Colonic mucosa (tissue), 4 donors: ENCODE results near the gene DENND2C. TPM values are rescaled to one million over a fixed set of nuclear protein-coding genes. Genes with fewer than 3 reads are reported as not detected.

Experiments used
- DNase-seq: peaks from one replicate; pipeline ENCODE4 v3.0.0-alpha.2; 2020
- H3K27ac ChIP-seq: fragments of 200-600 bp; one replicate; pipeline ENCODE4 v1.8.0; 2021
- H3K27me3 ChIP-seq: fragments of 200-600 bp; one replicate; pipeline ENCODE4 v1.8.0; 2021
- H3K36me3 ChIP-seq: fragments of 200-600 bp; one replicate; pipeline ENCODE4 v1.8.0; 2021
- H3K4me1 ChIP-seq: fragments of 200-600 bp; one replicate; pipeline ENCODE4 v1.8.0; 2021; ENCODE audit warnings: mild to moderate bottlenecking
- H3K4me3 ChIP-seq: fragments of 200-600 bp; one replicate; pipeline ENCODE4 v1.8.0; 2021
- H3K9ac ChIP-seq, 2 donors: one replicate each; pipeline ENCODE4 v1.7.0; 2013; ENCODE audit warnings: control low read depth in 2 of 2, low read depth in 2 of 2, low read length in 2 of 2
- H3K9me3 ChIP-seq: fragments of 200-600 bp; one replicate; pipeline ENCODE4 v1.8.0; 2021
- CTCF ChIP-seq: fragments of 200-600 bp; IDR thresholded peaks from one replicate; pipeline ENCODE4 v1.8.0; 2022; ENCODE audit warnings: antibody characterized with exemption, mild to moderate bottlenecking
- intact Hi-C: fragments of 100-400 bp; cut with DNase I; formaldehyde crosslinking; loops from one replicate; pipeline ENCODE4 v1.14.1; 2022
- total RNA-seq, 2 donors: library from RNA; stranded (reverse); fragmentation: NEBNext Ultra II Directional in 1 of 2; extraction: Animal tissue kit (Norgen Biotek cat#: 25700) in 1 of 2; gene quantifications; one replicate each; pipeline ENCODE4 v1.2.1, GENCODE V29; 2021
- donor health status: healthy.
- donor health status: DM: no; HTN: no; CAD: no.
- donor health status: DM: no; HTN: no; CAD: no.

DENND2C gene
- total RNA-seq, 2 donors from 2014 or later: 0.84 to 1.3 TPM

GRCh38 chr1:114623364-114623763, 46.5 kb downstream of the DENND2C start:
- no peak for TF ChIP-seq CTCF
- H3K36me3 ChIP-seq: no peaks in the 10 kb centered on the region
- H3K9ac ChIP-seq: no peak overlapping the region
- H3K4me1 ChIP-seq: no peaks in the 10 kb centered on the region
- H3K4me3 ChIP-seq: no peak overlapping the region
- no peak for DNase-seq
- intact Hi-C loops: no loop called here
- no peaks in the 10 kb centered on the region for H3K9me3 ChIP-seq
- no peak overlapping the region for H3K27ac ChIP-seq
- no peaks in the 10 kb centered on the region for H3K27me3 ChIP-seq

- no peak overlapping the region for H3K27ac ChIP-seq
- no peaks in the 10 kb centered on the region for H3K4me1 ChIP-seq
Observed at GRCh38 chr1:114620419-114620818, 49.4 kb downstream of the DENND2C start.

GRCh38 chr1:114618606-114619005, 51.2 kb downstream of the DENND2C start:
- no peaks in the 10 kb centered on the region for H3K4me1 ChIP-seq
- TF ChIP-seq CTCF: no peak
- intact Hi-C loops: no loop called here
- no peaks in the 10 kb centered on the region for H3K36me3 ChIP-seq
- no peak overlapping the region for H3K9ac ChIP-seq
- DNase-seq: no peak
- H3K4me3 ChIP-seq: no peak overlapping the region
- no peak overlapping the region for H3K27ac ChIP-seq
- no peaks in the 10 kb centered on the region for H3K27me3 ChIP-seq
- H3K9me3 ChIP-seq: no peaks in the 10 kb centered on the region

More at GRCh38 chr1:114620419-114620818, 49.4 kb downstream of the DENND2C start:
- H3K36me3 ChIP-seq: no peaks in the 10 kb centered on the region
- H3K9me3 ChIP-seq: no peaks in the 10 kb centered on the region
- TF ChIP-seq CTCF: no peak
- intact Hi-C loops: no loop called here
- DNase-seq: no peak
- no peaks in the 10 kb centered on the region for H3K27me3 ChIP-seq
- no peak overlapping the region for H3K9ac ChIP-seq
- no peak overlapping the region for H3K4me3 ChIP-seq

- Histone ChIP-seq H3K27ac (no peak overlapping the region), H3K9ac (no peak overlapping the region), H3K4me1 (no peaks in the 10 kb centered on the region), H3K27me3 (no peaks in the 10 kb centered on the region), H3K4me3 (no peak overlapping the region), H3K9me3 (no peaks in the 10 kb centered on the region), H3K36me3 (no peaks in the 10 kb centered on the region)
- TF ChIP-seq CTCF: no peak
- DNase-seq: no peak
- intact Hi-C loops: no loop called here
Observed at GRCh38 chr1:114610546-114611245, 59.2 kb downstream of the DENND2C start.

GRCh38 chr1:114609826-114610225, 60.0 kb downstream of the DENND2C start:
- intact Hi-C loops: no loop called here
- no peak for TF ChIP-seq CTCF

More at GRCh38 chr1:114609826-114610225, 60.0 kb downstream of the DENND2C start:
- H3K4me1 ChIP-seq: no peaks in the 10 kb centered on the region
- DNase-seq: no peak
- no peaks in the 10 kb centered on the region for H3K27me3 ChIP-seq
- H3K27ac ChIP-seq: no peak overlapping the region
- H3K9me3 ChIP-seq: no peaks in the 10 kb centered on the region
- no peak overlapping the region for H3K9ac ChIP-seq
- no peaks in the 10 kb centered on the region for H3K36me3 ChIP-seq
- H3K4me3 ChIP-seq: no peak overlapping the region
